Stimulated activated CD4-positive, alpha-beta T cell treated with anti-CD3 and anti-CD28 coated beads, TNF-alpha, amount 100 ng/mL, for 24 hours (primary cell): ENCODE results near the gene VAPB.

Experiments
- DNase-seq, 3 experiments: peaks; one replicate each; pipeline ENCODE4 v3.0.0-alpha.2; 2020; ENCODE audit warnings: low read depth in 3 of 3

Gene VAPB

DNA sequence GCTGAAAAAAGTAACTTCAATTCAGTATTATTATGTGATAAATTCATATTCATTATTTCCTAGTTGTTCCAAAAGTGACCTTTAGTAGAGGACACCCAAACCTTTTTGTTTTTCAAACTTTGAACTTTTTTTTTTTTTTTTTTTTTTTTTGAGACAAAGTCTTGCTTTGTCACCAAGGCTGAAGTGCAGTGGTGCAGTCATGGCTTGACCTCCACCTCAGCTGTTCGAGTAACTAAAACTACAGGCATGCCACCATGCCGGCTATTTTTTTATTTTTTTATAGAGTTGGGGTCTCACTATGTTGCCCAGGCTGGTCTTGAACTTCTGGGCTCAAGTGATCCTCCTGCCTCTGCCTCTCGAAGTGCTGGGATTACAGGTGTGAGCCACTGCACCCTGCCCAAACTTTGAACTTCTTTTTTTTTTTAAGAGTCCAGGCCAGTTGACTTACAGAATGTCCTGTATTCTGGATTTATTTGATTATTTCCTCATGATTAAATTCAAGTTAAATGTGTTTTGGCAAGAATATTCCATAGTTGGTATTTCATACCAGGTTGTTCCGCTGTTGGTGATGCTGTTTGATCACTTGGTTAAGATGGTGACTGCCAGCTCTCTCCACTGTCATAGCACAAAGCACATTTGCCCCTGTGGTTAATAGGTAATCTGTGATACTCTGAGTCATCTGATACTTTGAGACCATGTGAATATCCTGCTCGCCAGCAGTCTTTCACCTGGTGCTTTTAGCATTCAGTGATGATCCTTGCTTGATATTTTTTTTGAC is 48.0 kb downstream of the VAPB start:
- DNase-seq: no peak

- no peak for DNase-seq
These were observed 50.2 kb downstream of the VAPB start for GRCh38 chr20:58438970-58439808.

DNA sequence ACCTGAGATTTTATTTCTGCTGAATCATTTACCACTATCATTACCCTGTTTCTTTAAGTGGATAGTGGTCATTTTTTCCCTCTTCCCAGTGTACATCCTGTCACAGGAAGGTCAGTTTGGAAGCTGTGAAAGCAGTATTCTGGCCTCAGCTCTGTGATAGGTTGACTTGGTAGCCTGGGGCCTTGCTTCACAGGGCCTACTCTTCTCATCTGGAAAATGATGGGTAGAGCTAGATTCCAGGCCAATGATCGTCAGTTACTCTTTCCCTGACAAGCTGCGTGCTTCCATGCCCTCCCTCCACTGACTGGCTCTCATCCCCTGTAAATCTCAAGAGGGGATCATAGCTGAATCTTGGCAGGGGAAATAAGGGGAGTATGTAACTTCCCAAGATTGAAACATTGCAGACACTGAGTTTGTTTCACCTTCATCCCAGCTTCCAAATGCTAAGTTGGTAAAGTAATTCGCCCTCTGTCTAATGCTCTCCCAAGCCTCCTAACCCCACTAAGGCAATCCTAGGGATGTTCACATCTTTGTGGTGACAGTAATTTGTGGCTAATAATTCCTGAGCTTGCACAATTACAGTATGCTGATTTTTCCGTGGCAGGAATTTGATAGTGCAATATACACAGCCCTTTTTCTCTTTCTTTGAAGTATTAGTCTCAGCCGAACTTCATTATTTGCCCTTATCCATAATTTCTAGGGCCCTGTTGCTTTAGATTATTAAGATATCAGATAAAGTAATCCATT is 51.2 kb downstream of the VAPB start:
- DNase-seq: no peak

- DNase-seq: no peak
These were observed 52.7 kb downstream of the VAPB start for GRCh38 chr20:58441723-58442122.

DNA sequence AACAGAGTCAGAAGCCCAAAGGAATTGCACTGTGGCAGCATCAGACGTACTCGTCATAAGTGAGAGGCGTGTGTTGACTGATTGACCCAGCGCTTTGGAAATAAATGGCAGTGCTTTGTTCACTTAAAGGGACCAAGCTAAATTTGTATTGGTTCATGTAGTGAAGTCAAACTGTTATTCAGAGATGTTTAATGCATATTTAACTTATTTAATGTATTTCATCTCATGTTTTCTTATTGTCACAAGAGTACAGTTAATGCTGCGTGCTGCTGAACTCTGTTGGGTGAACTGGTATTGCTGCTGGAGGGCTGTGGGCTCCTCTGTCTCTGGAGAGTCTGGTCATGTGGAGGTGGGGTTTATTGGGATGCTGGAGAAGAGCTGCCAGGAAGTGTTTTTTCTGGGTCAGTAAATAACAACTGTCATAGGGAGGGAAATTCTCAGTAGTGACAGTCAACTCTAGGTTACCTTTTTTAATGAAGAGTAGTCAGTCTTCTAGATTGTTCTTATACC is 55.8 kb downstream of the VAPB start:
- DNase-seq: no peak

GRCh38 chr20:58446264-58446959 is 57.4 kb downstream of the VAPB start:
- DNase-seq: no peak

GRCh38 chr20:58446960-58447265 is 57.9 kb downstream of the VAPB start:
- no peak for DNase-seq

GRCh38 chr20:58447511-58448391 is 58.7 kb downstream of the VAPB start:
- peak; percentile 3 to 42 (median 33) for DNase-seq

- no peak for DNase-seq
These were observed 59.9 kb downstream of the VAPB start for GRCh38 chr20:58448958-58449357.

DNA sequence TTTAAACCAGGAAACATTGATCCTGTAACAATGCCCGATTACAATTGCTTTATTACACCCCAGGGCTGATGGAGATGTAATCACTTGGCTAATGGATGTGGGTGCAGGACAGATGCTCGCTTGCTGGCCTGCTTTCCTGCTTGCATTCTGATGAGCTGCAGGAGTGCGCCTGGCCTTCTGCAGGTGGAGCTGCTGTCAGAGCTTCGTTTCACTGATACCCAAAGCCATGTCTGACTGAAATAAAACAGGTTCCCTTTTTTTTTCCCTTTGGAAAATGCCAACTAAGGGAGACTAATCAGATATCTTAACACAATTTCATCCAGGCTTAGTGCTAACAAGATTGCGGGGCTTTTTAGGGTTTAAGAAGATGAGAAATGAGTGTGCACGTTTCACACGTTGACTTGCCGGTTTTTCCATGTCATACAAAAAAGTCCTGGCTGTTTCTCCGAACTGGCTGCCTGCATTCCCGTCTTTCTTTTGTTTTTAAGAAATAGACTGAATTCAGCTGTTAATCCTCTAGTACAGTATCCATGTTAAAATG is 60.7 kb downstream of the VAPB start:
- DNase-seq: no peak

GRCh38 chr20:58450254-58450653 is 61.2 kb downstream of the VAPB start:
- DNase-seq: no peak

DNA sequence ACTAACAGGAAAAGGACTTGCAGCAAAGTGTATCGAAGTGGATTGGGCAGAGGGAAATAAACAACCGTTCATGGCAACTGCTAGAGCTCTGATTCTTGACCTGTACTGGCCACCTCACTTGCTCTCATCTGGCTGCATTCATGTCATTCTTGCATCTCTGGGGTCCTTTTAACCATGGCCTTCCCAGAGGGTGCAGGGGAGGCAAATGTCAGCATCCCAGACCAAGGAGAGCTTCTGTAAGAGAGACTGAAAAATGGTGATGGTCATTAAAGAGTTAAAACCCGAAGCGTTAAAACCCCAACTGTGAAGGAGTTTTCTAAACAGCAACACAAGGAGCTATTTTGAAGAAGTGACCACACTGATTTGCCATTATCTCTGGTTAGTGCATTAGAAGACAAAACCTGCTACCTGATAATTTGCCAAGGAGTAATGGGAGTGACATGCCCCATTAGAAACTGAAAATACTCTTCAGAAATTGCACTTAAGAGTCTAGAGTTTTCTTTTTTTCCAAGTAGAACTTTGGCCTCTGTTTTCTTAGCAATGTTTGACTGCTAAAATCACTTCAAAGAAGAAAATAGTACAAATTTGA is 63.7 kb downstream of the VAPB start:
- DNase-seq: no peak

GRCh38 chr20:58453391-58453790 is 64.4 kb downstream of the VAPB start:
- DNase-seq: no peak

DNA sequence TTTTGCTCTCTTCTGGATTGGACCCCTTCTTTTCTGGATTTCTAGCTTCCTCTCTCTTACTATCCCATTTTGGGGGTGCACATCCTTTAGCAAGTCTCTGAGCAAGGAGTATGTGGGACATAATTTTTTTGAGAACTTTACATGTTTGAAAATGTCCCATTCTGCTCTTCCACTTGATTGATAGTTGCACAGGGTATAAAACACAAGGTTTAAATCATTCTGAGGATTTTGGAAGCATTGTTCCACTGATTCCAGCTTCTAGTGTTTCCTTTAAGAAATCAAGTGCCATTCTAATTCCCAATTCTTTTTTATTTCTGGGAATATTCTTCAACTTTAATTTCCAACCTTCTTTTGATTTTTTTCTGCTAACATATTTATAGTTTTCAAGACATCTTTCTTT is 65.4 kb downstream of the VAPB start:
- no peak for DNase-seq

DNA sequence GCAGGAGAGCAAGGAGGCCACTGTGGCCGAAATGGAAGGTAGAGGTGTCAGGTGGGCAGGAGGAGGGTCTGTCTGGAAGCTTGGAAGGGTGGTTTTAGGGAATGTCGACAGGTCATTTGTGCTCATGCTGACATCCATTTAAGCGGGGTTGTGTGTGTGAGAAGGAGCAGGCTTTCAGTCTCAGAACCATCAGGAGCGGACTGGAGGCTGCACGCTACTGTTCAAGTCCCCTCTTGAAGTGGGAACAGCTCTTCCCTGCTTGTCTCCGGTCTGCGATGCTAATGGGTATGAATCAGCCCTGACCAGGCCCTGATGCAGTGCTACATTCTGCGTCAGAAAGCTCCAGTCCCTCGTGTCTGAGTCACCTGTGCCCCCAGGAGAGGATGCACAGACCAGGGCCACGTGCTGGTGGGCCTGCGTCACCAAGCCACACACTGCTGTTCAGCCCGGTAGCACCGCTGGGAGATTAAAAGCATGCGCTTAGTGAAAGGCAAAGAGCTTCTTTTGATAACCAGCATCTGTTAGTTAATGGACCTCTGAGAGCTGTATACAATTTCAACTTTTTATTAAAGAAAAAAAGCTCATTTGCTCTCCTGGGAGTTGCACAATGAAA is 68.2 kb downstream of the VAPB start:
- DNase-seq: no peak

- DNase-seq: no peak
These were observed 69.5 kb downstream of the VAPB start for GRCh38 chr20:58458342-58459057.

- no peak for DNase-seq
These were observed 70.2 kb downstream of the VAPB start for GRCh38 chr20:58459058-58459750.

- DNase-seq: no peak
These were observed 72.1 kb downstream of the VAPB start for GRCh38 chr20:58461104-58461503.
